Measurements from ENCODE around the gene RAB9A.
A peak's percentile ranks its signal among the peaks of the same experiment; 100 is the strongest.
"Not testable (repeated sequence)": the region's sequence is repeated elsewhere in the genome, so short reads cannot be mapped to it uniquely, and the experiment has no call there.

The RAB9A gene, protein sequence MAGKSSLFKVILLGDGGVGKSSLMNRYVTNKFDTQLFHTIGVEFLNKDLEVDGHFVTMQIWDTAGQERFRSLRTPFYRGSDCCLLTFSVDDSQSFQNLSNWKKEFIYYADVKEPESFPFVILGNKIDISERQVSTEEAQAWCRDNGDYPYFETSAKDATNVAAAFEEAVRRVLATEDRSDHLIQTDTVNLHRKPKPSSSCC

DNA sequence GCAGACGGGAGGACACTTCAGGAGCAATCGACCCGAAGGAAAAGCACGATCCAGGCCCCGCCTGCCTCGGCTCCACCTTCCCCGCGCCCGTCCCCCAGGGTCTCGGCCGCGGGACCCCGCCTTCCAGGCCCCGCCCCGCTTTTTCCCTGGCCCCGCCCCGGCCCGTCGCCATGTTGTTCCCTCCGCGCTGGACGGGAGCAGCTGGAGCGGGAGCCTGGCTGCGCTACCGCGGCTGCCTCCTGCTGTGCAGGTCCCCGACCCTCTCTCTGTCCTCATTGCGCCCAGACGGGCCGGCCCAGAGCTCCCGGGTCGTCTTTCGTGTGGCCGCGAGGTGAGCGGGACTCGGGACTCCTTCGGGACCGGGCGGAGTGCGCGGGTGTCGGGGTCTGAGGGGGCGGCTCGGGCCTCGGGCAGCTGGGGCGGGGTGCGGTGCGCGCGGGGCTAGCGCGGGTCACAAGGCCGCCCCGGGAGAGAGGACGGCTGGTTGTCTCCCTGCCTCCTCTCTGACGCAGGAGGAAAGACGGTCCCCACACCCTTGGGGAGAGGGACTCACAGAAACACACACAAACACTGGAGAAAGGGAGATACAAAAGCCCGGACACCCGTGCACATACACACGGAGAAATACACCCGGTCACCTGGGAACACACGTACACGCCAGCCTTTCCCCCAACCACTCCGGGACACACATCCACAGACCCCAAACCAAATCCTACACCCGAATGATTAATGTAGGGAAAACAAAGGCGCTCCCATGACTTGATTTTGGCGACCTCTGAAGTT lies at the start of gene RAB9A:
Gene RAB9A (plus strand): TSS at position 171 of the 783 bp plus-strand sequence. CDS start 19,619 bp downstream, outside the sequence.
- peak; percentile 61 for DNase-seq

- DNase-seq: not testable (repeated sequence)
Observed at GRCh38 chrX:13641684-13642083, 47.2 kb upstream of the RAB9A start.

DNA sequence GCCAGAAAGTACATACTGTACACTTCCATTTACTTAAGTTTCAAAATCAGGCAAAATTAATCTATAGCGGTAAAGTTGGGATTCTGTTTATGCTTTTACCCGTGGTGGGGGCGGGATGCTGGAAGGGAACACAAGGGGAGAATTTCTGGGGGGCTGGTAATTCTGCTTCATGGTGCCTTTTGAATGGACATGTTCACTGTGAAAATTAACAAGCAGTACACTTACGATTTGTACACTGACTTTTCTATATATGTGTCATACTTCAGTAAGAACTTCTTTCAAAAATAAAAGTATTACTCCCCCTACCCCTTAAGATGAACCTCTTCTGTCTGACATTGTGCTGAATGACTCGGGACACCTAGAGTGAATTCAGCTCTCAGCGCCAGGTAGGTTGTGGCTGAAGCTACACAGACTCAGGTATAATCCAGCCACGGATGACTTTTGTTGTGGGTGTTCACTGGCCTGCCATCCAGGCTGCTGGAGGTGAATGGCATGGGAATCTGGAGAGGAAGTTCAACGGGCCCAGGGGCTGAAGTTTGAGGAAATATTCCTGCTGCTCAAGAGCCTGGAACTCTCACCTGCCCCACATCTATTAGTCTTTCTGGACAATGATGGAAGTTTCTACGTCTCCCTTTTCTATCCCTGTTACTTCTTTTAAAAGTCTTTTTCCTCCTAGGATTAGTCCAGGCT lies 43.3 kb upstream of the RAB9A start:
- DNase-seq: no peak

DNA sequence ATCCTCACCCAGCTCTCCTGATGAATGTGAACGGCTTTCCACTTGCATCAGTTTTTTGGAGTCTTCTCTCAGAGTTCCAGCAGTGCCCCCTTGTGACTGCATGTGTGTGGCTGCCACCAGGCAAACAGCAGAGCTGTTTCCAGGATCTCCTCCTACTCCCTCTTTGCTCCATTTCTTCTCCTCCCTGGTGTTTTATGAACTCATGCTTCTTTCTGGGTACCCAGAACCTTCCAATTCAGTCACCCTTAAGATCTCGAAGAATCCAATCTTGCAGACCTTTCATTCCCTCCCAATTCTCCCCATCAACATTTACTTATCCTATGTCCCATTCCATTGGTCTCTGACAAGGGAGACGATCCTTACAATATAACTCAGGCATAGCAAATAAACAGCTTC lies 42.8 kb upstream of the RAB9A start:
- peak; percentile 3 for DNase-seq

DNA sequence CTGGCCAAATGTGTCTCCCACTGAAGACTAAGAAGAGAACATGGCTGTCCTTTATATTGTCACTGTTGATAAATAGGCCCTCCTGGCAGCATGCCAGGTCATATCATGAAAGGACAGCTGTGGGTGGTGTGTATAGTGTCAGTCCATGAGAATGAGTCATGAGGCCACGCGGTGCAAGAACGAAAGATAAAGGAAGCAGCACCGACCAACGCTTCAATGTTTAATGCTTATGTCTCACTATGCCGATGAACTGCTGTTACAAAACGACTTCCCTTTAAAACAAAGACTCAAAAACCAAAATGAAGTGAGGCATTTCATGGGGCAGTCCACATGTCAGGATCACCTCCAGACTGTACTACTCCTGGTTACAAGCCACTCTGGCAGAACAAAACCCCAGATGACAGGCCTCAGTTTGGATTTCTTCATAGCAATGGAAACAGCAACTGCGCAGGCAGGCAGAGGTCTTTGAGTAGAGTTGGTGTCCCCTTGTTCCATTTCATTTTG lies 41.2 kb upstream of the RAB9A start:
- DNase-seq: peak; percentile 40

DNA sequence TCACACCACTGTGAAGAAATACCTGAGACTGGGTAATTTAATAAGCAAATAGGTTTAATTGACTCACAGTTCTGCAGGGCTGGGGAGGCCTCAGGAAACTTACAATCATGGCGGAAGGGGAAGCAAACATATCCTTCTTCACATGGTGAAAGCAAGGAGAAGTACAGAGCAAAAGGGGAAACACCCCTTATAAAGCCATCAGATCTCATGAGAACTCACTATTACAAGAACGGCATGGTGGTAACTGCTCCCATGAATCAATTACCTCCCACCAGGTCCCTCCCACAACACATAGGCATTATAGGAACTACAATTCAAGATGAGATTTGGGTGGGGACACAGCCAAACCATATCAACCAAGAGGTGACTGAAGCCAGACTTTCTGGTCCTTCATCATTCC lies 40.6 kb upstream of the RAB9A start:
- not testable (repeated sequence) for DNase-seq

- DNase-seq: no peak
Observed at GRCh38 chrX:13649838-13650237, 39.1 kb upstream of the RAB9A start.

DNA sequence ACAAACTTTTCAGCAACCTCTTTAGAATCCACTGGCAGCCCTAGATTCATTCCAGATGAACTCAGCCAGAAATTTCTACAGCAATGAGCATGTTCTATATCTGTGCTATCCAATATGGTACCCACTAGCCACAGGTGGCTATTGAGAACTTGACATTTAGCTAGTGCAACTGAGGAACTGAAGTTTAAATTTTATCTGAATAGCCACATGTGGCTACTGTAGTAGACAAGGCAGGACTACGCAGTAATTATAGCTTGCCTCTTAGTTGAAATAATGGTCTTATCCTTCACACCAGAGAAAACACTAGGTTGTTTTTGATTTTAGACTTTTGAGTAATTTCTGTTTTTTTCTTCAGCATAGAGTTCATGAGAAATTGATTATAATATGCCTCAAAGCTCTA lies 38.6 kb upstream of the RAB9A start:
- no peak for DNase-seq

GRCh38 chrX:13651150-13651549 lies 37.8 kb upstream of the RAB9A start:
- no peak for DNase-seq

- no peak for DNase-seq
Observed at GRCh38 chrX:13652287-13652793, 36.6 kb upstream of the RAB9A start.

GRCh38 chrX:13652850-13653693 lies 35.9 kb upstream of the RAB9A start, which contains the start of gene TCEANC:
Gene TCEANC (plus strand): TSS chrX:13653141. CDS start chrX:13662509, 9,368 bp downstream.
- DNase-seq: peak; percentile 84

DNA sequence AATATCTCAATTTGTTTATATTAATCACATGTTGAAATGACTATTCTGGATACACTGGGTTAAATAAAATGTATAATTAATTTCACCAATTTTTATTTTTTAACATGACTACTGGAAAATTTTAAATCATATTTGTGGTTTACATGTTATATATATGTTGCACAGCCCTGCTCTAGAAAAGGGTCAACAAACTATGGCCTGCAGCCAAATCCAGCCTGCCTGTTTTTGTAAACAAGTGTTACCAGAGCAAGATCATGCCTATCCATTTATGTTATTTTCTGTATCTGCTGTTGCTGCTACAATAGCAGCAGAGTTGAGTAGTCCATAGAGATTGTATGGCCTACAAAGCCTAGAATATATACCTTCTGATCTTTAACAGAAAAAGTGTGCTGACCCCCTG lies 34.8 kb upstream of the RAB9A start:
- DNase-seq: no peak

- no peak for DNase-seq
Observed at GRCh38 chrX:13655674-13656073, 33.3 kb upstream of the RAB9A start.

GRCh38 chrX:13658602-13659001 lies 30.3 kb upstream of the RAB9A start:
- peak; percentile 41 for DNase-seq

DNA sequence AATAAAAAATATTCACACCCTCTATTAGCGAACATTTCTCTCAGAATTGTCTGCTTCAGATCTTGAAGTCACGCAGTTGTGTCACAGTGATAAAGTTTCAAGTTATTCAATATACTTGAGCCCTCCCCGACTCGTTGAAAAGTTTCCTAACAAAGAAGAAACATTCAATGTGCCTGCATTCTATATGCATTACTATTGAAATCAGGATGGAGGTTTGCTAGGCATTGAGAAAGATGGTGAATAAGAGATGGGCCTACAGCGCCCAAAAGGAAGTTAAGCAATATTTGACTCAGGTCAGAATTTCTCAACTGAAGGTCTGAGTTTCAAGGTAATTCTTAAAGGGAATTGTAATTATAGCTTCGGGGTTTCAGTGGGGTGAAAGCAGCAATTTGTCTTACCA lies 29.9 kb upstream of the RAB9A start:
- DNase-seq: no peak

DNA sequence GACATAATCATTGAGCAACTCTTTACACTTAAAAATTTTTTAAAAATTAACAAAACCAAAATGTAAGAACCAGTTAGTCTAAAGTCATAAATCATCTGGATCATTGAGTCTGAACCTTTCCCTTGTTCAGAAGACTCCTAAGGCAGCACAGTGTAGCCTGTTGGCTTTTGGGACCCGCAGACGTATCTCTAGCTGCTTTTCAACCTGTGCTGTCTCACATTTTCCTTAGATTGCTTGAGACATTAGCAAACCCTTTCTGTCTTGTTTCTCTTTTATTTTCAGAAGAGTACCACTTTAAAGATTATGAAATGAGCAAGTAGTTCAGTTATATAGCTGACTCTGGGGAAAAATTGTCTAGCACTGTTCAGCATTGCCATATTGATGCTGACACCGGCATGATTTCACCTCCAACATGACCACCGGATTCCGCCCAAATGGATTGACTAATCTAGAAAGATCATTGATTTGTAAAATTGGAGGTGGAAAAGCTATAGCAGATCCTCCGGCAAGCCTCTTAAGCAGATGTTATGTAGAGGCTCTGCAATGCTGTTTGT lies 27.1 kb upstream of the RAB9A start:
- no peak for DNase-seq

- no peak for DNase-seq
Observed at GRCh38 chrX:13662355-13662791, 26.6 kb upstream of the RAB9A start.

- DNase-seq: no peak
Observed at GRCh38 chrX:13664020-13664419, 24.9 kb upstream of the RAB9A start.

DNA sequence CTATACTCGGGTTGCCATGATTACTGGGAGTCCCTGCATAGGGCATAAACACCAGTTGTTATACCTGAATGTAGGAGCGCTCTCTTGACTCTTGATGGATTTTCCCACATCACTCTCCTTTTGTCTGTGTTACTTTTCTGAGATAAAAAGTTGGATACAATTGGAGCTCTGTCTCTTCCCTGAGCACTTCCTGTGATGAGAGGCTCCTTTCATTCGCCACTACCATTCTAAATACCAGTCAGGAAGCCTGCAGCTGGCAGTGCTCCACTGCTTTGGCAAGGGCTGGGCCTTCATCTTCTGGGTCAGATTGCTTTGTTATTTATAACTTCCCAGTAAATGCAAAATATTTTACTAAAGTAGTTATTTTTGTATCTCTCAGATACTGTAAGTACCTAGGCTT lies 22.1 kb upstream of the RAB9A start:
- DNase-seq: peak; percentile 20

- no peak for DNase-seq
Observed at GRCh38 chrX:13667919-13668318, 21.0 kb upstream of the RAB9A start.

- DNase-seq: peak; percentile 69
Observed at GRCh38 chrX:13669246-13669737, 19.6 kb upstream of the RAB9A start.

GRCh38 chrX:13669755-13670154 lies 19.2 kb upstream of the RAB9A start:
- not testable (repeated sequence) for DNase-seq
